ENCODE measurements around the gene RMND5A. TPM values are rescaled to one million over a fixed set of nuclear protein-coding genes. Genes with fewer than 3 reads are reported as not detected.

The RMND5A gene
- total RNA-seq, 1 donor from 2014 or later: 49.6 TPM

DNA sequence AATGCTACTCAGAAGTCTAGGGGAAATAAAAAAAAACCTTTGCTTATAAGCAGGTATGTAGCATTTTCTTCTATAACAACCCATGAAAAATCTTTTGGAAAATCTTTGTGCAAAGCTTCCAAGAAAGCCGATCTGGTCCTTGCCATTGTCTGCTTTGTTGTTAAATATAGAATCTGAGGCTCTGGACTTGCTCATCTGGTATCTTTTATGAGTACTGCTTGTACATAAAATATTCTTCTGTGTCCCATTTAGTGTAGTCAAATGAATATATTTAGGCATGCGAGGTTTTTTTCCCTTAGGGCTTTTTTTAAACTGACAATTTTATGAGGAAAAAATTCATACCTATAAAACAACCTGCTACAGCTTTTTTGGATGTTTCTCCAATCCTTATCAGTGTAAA lies 45.0 kb upstream of the RMND5A start:
- Mint-ChIP-seq H3K4me3 (ENCODE audit: low read depth) (no peak overlapping the region), H3K27me3 (no peaks in the 10 kb centered on the region), H3K36me3 (ENCODE audit: insufficient read depth) (peaks cover 1% of the 10 kb centered on the region), H3K27ac (no peak overlapping the region), H3K9me3 (ENCODE audit: low read depth) (no peaks in the 10 kb centered on the region), H3K4me1 (ENCODE audit: low read depth) (peaks cover 7% of the 10 kb centered on the region)
- no peak for DNase-seq (ENCODE audit: low spot score, unreplicated experiment)
- TF ChIP-seq, protein P1, sequence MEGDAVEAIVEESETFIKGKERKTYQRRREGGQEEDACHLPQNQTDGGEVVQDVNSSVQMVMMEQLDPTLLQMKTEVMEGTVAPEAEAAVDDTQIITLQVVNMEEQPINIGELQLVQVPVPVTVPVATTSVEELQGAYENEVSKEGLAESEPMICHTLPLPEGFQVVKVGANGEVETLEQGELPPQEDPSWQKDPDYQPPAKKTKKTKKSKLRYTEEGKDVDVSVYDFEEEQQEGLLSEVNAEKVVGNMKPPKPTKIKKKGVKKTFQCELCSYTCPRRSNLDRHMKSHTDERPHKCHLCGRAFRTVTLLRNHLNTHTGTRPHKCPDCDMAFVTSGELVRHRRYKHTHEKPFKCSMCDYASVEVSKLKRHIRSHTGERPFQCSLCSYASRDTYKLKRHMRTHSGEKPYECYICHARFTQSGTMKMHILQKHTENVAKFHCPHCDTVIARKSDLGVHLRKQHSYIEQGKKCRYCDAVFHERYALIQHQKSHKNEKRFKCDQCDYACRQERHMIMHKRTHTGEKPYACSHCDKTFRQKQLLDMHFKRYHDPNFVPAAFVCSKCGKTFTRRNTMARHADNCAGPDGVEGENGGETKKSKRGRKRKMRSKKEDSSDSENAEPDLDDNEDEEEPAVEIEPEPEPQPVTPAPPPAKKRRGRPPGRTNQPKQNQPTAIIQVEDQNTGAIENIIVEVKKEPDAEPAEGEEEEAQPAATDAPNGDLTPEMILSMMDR (IDR thresholded peaks at IDR 0.05; ENCODE audit: unreplicated experiment): no peak

DNA sequence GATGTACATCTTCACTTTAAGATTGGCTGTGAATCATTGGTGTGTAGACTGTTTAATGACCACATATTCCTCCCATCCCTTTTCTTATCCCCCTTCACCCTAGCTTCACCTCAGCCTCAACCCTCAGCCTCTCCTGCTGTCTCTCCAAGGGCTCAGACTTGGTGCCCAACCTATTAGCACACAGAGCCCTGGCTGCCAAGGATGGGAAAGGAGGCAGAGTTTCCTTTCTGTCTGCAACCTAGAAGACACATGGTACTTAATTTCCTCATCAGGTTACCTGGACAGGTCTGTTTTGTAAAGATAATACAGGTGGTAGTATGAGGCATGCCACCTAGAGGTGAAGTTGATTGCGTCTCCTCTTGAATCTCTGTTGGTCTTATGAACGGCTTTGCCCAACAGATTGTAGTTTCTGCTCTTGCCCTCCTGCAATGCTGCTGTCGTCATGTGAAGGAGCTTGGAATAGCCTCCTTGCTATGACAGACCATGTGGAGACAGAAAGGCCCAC lies 44.5 kb upstream of the RMND5A start:
- TF ChIP-seq, protein P1 (IDR thresholded peaks at IDR 0.05; ENCODE audit: unreplicated experiment): no peak
- Mint-ChIP-seq H3K9me3 (ENCODE audit: low read depth) (no peaks in the 10 kb centered on the region), H3K4me1 (ENCODE audit: low read depth) (peaks cover 6% of the 10 kb centered on the region), H3K4me3 (ENCODE audit: low read depth) (no peak overlapping the region), H3K27me3 (no peaks in the 10 kb centered on the region), H3K36me3 (ENCODE audit: insufficient read depth) (no peaks in the 10 kb centered on the region), H3K27ac (no peak overlapping the region)
- no peak for DNase-seq (ENCODE audit: low spot score, unreplicated experiment)

DNA sequence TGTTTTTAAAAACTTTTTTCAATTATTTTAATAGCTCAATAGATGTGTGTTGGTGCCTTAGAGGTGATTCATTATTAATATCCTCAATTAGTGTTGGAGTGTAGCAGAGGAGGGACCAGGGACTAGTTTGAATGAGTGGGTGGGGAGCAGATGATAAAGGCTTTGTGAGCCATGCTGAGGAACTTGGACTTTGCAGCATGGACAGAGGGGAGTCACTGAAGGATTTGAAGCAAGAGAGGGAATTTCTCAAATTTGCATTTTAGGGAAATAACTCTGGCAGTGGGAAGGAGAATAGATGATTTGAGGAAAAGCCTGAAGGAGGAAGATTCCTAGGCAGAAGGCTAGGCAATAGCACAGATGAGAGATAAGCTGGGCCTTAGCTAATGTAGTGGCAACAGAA lies 42.3 kb upstream of the RMND5A start:
- no peaks in the 10 kb centered on the region for H3K27me3 Mint-ChIP-seq
- TF ChIP-seq, protein P1 (IDR thresholded peaks at IDR 0.05; ENCODE audit: unreplicated experiment): no peak
- H3K36me3 Mint-ChIP-seq (ENCODE audit: insufficient read depth): no peaks in the 10 kb centered on the region
- H3K9me3 Mint-ChIP-seq (ENCODE audit: low read depth): no peaks in the 10 kb centered on the region
- DNase-seq (ENCODE audit: low spot score, unreplicated experiment): no peak
- no peaks in the 10 kb centered on the region for H3K4me1 Mint-ChIP-seq (ENCODE audit: low read depth)
- H3K4me3 Mint-ChIP-seq (ENCODE audit: low read depth): no peak overlapping the region
- no peak overlapping the region for H3K27ac Mint-ChIP-seq

DNA sequence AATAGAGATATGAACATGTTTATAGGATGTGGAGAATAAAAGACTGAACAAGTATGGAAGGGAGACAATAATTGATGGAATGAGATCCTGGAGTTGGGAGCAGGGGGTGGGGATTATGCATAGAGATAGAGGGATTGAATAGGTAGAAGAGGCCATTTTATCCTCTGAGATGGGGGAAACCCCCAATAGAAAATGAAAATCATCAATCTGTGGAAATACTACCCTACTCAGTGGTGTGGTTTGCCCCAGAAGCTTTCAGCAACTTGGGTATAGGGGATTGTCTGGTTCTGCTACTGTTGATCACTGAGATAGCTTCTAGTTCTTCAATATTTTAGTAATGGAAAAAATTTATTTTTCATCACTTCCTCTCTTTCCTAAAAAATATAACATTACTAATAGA lies 41.1 kb upstream of the RMND5A start:
- TF ChIP-seq, protein P1 (IDR thresholded peaks at IDR 0.05; ENCODE audit: unreplicated experiment): no peak
- Mint-ChIP-seq H3K9me3 (ENCODE audit: low read depth) (no peaks in the 10 kb centered on the region), H3K36me3 (ENCODE audit: insufficient read depth) (no peaks in the 10 kb centered on the region), H3K4me1 (ENCODE audit: low read depth) (no peaks in the 10 kb centered on the region), H3K27me3 (no peaks in the 10 kb centered on the region), H3K27ac (no peak overlapping the region), H3K4me3 (ENCODE audit: low read depth) (no peak overlapping the region)
- DNase-seq (ENCODE audit: low spot score, unreplicated experiment): no peak

DNA sequence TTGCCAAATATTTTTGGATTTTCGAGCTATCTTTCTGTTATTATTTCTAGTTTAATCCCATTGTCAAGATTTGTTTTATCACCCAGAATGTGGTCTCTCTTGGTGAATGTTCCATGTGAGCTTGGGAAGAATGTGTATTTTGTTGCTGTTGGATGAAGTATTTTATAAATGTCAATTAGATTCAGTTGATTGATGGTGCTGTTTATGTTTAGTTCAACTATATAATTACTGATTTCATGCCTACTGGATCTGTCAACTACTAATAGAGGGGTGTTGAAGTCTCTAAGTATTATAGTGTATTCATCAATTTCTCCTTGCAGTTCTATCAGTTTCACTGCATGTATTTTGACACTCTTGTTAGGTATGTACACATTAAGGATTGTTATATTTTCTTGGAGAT lies 34.7 kb upstream of the RMND5A start:
- Mint-ChIP-seq H3K27me3 (no peaks in the 10 kb centered on the region), H3K27ac (no peak overlapping the region), H3K9me3 (ENCODE audit: low read depth) (no peaks in the 10 kb centered on the region), H3K4me3 (ENCODE audit: low read depth) (no peak overlapping the region), H3K36me3 (ENCODE audit: insufficient read depth) (peaks cover 6% of the 10 kb centered on the region), H3K4me1 (ENCODE audit: low read depth) (no peaks in the 10 kb centered on the region)
- no peak for DNase-seq (ENCODE audit: low spot score, unreplicated experiment)
- TF ChIP-seq, protein P1 (IDR thresholded peaks at IDR 0.05; ENCODE audit: unreplicated experiment): no peak

Data from progenitor cell of endocrine pancreas (in vitro differentiated cells).